Measurements from ENCODE around the gene FGFR4.

FGFR4 gene

DNA sequence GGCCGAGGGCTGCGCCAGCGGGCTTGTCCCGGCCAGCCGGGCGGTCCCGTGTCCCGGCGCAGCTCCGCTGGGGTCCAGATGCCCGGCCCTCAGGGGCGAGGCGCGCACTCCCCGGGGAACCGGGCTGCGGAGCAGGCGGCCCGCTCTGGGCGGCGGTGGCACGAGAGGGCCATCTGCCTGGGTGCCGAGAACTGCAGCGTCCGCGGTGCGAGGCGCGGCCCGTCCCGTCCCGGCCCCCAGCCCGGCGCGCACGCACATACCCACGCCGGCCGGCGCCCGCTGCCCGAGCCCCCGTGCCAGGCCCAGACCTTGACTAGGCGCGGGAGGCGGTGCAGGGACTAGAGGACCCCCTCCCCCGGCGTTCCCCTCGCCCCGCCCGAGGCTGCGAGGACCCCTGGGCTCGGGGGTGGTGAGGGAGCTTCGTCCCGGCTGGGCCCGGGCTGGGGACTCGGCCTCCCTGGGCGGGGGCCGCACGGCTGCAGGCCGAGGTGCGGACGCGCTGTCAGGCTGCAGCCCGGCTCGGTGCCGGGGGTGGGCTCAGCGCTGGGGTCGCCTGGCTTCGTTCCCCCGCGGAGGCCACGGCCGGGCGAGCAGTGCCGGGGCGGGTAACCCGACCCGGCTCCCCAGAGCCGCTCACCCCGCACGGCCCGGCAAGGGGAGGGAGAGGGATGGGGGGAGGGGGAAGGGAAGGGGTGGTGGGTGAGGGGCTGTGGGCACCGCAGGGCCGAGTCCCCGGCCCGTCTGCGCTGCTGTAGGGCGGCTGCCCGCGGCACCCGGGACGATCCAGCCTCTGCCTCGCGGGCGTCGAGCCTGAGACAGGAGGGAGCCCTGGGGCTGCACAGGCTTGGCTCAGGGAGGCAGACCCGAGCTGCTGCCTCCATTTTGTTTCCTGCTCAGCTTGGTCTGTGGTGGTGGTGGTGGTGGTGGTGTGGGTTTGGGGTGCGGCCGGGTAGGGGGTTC, 45.7 kb downstream of the FGFR4 start:
- no peak for DNase-seq (ENCODE audit: low read depth)

DNA sequence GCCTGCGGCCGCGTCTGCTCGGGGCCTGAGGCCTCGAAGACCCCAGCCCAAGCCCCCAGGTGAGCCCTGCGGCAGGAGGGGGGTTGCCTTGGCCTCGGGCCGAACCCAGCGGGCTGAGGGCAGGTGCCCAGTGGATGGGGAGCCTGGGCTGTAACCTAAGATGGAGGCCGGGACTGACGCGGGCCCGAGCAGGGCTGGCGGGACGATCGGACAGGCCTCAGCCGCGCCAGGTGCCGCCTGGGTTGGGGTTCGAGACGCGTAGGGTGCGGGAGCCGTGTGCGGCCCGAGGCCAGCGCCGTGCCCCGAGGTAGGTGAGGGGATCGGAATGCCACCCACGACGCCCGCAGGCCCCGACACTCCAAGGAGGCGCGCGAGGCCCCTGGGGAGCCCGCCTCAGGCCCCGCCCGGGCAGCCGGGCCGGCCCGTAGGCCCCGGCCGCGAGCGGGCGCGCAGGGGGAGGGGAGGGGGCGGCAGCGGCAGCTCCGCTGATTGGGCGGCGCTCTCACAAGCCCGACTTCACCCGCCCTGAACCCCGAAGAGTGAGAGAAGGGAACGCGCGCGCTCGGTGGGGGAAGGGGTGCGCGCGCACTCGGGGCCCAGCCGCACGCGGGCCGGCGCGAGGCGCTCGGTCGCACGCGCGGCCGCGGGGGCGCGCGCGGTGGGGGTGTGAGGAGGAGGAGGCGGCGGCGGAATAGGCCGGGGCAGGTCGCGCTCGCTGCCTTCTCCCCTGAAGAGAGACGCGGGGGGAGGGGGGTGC, 46.6 kb downstream of the FGFR4 start, which contains the start of gene NSD1:
NSD1 (plus strand) TSS at position 678 of the 757 bp plus-strand sequence. CDS start 1,331 bp downstream, outside the sequence.
- DNase-seq (ENCODE audit: low read depth): peak; percentile 82

DNA sequence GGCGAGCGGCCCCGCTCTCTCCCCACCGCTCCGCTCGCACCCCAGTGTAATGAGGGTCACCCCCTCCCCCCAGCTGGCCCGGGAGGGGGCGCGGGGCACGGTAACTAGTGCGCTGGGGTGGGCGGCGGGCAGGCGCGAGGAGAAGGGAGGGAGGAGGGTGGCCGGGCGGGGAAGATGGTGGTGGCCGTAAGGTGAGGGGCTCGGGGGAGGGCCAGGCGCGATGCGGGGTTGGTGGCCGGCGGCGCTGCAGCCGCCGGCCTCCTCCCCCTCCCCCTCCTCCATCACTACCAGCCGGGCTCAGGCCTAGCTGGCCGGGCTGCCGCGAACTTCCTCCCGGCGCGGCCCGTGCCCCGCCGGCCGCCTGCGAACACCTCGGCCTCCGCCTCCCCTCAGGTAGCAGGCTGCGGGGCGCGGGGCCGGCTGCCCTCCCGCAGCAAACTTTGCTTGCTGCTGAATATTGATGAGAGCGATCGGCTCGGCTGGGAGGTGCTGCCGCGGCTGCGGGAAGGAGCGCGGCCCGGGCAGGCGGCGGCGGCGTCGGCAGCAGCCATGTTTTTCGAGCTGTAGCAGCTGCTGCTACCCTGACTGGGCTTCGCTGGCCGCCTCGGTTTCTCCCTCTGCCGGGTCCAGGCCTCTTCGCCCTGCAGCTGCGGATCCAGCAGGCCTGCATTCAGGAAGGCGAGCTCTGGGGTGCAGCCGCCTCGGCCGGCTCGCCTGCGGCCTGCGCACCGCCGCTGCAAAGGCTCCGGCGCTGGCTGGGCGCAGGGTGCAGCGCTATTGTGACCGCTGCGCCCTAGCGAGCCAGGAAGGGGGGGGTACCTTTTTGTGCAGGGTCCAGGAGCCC, 47.4 kb downstream of the FGFR4 start:
- peak; percentile 62 for DNase-seq (ENCODE audit: low read depth)

DNA sequence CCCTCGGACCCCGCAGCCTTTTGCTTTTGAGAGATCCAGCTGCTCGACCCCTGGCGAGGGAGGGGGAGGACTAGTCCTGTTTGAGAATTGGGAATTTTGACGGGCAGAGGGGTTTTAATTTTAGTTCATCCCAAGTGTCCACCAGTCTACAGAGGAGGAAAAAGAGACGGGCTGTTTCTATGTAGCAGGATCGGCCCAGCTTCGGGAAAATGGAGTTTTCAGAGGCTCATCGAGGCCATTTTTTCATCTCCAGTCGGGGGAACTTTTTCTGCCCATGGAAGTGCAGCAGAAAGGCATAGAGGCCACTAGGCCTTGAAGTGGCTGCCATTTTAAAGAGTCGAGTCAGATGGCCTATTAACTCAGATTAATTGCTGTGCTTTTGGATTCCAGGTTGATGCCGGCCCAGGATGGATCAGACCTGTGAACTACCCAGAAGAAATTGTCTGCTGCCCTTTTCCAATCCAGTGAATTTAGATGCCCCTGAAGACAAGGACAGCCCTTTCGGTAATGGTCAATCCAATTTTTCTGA, 48.0 kb downstream of the FGFR4 start:
- peak; percentile 25 for DNase-seq (ENCODE audit: low read depth)

DNA sequence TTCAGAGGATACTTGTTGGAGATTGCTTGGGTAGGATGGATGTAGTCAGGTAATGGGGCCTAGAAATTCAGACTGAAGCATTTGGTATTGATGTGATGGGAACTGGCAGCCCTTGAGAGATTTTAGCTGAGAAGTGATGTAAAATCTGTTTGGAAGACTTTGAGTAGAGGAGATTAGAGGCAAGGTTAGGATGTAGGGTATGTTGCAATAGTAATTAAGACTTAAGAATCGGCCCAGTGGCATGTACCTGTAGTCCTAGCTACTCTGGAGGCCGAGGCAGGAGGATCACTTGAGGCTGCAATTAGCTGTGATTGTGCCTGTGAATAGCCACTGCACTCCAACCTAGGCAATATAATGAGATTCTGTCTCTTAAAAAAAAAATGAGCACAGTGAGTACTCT, 53.6 kb downstream of the FGFR4 start:
- no peak for DNase-seq (ENCODE audit: low read depth)

DNA sequence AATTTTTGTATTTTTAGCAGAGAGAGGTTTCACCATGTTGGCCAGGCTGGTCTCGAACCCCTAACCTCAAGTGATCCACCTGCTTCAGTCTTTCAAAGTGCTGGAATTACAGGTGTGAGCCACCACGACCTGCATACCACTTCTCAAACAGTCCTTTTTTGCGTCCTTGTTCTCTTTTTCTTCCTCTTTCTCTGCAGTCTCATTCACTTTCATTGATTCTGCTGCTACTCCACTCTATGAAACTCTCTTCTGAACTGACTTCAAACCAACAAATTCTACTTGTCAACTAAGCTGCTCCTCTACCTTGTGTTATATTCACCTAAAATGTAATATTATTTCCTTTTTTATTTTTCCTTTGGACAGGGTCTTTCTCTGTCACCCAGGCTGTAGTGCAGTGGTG, 54.8 kb downstream of the FGFR4 start:
- DNase-seq (ENCODE audit: low read depth): no peak

DNA sequence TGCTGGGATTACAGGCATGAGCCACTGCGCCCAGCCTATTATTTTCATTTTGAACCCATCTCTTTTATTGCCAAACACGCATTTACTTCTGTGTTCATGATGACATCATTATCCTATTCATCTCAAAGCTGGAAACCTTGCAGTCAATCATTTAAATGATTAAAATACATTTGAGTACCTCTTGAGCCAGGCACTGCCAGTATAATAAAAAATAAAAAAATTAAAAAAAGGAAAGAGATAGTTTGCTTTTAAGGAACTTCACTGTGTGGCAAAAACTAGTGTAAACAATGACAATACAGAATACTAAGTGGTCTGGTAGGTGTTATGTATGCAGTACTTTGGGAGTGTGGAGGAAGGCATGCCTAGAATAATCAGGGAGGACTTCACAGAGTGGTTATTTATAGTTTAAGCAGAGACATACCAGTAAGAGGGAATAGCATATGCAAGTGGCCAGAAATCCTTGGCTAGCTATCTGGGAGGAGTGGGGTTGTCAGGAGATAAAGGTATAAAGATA, 55.4 kb downstream of the FGFR4 start:
- peak; percentile 28 for DNase-seq (ENCODE audit: low read depth)

DNA sequence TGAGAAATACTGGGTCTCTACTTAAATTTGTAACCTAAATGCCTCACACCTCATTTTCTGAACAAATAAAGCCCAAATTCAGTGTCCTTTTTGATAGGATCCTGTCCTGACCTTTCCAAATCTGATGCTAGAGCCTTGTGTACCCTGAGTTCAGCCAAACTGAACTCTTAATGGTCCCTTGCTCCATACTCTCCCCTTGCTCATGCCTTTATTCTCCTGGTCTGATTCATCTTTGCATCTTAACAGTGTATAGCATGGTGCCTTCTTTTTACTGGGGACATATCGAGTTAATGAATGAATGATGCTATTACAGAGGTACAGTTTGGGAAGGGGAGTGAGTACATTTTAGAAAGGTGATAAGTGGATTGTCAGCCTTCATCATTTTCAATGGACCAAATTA, 56.1 kb downstream of the FGFR4 start:
- no peak for DNase-seq (ENCODE audit: low read depth)

DNA sequence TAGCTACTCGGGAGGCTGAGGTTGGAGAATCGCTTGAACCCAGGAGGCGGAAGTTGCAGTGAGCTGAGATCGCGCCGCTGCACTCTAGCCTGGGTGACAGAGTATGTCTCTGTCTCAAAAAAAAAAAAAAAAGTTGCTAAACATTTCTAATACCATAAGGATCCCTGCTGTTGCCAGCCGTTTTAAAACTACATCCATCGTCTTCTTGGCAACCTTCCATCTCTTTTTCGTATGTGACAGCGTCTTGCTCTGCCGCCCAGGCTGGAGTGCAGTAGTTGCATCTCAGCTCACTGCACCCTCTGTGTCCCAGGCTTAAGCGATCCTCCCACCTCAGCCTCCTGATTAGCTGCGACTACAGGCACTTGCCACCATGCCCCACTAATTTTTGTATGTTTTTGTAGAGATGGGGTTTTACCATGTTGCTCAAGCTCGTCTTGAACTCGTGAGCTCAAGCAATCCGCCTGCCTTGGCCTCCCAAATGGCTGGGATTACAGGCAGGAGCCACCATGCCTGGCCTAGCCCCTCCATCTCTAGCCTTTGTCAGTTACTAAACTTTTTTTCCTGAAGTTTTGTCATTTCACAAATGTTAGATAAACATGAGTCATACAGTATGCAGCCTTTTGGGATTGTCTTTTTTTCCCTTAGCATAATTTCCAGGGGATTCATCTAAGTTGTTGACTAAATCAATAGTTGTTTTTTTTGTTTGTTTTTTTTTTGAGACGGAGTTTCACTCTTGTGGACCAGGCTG, 60.4 kb downstream of the FGFR4 start:
- peak; percentile 66 for DNase-seq (ENCODE audit: low read depth)

Measured in EH (cell line).